Ecto neural progenitor cell (in vitro differentiated cells): ENCODE data around the gene KMT2D.

Experiments used
- DNase-seq: peaks from one replicate; pipeline ENCODE4 v3.0.0-alpha.2; 2018; ENCODE audit warnings: low spot score

KMT2D gene

GRCh38 chr12:49019443-49020324 lies 40.9 kb downstream of the KMT2D start:
- DNase-seq: no peak

- no peak for DNase-seq
Observed at GRCh38 chr12:49019120-49019430, 41.5 kb downstream of the KMT2D start.

- DNase-seq: peak; percentile 99
Observed at GRCh38 chr12:49018261-49019119, 42.1 kb downstream of the KMT2D start, which contains the start of gene PRKAG1. TSS of gene PRKAG1 (minus strand) at chr12:49018776. CDS start at chr12:49018740, 36 bp downstream.

- DNase-seq: no peak
Observed at GRCh38 chr12:49017891-49018260, 42.7 kb downstream of the KMT2D start.

- DNase-seq: no peak
Observed at GRCh38 chr12:49015196-49015595, 45.4 kb downstream of the KMT2D start.

- DNase-seq: no peak
Observed at GRCh38 chr12:49014547-49014946, 46.0 kb downstream of the KMT2D start.

- DNase-seq: no peak
Observed at GRCh38 chr12:49013428-49013827, 47.2 kb downstream of the KMT2D start.

GRCh38 chr12:49012739-49013138 lies 47.9 kb downstream of the KMT2D start:
- DNase-seq: no peak
